Measurements from ENCODE around the gene PKD2L1. TPM values are rescaled to one million over a fixed set of nuclear protein-coding genes. Genes with fewer than 3 reads are reported as not detected.
A peak's percentile ranks its signal among the peaks of the same experiment; 100 is the strongest.

PKD2L1 gene
- total and polyA plus RNA-seq, 9 of the 15 experiments (the other 6 are each of a cell fraction or from before 2014, with no cell fraction given): not detected

DNA sequence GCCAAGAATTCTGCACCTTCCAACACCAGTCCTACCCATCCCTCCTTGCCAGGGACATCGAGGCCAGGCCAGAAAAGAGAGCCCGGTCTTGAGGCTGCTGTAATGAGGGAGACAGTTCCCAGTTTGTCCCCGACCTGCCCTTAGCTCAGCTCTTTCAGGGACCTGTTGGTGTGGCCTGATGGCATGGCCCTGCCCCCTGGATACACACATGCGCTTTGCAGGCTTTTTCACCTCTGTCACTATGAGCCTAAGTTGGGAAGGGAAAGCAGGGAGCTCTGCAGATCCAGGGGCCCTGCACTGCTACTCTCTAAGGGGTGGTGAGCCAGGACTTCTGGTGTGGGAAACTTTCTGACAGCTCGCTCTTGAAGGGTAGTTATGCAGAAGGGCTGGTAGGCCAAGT lies 19.1 kb upstream of the PKD2L1 start:
- DNase-seq (ENCODE audit: extremely low read depth in 1 of 4, low spot score in 3 of 4): no peak
- H3K9me1 ChIP-seq (ENCODE audit: control insufficient read depth, insufficient read depth, low read length): no peaks in the 10 kb centered on the region
- H3K4me1 ChIP-seq (replicated peaks in 1 of 2; ENCODE audit: control insufficient read depth in 2 of 2, insufficient read depth in 2 of 2, low read length in 2 of 2): peaks cover 23 to 43% of the 10 kb centered on the region in 2 experiments; a peak in 4 of 5 replicates
- peak overlapping the region; percentile 84 to 97 for H3K9ac ChIP-seq (ENCODE audit: insufficient read depth in 1 of 2, low read depth in 2 of 2, low read length in 2 of 2)
- H4K20me1 ChIP-seq (replicated peaks; ENCODE audit: control insufficient read depth, insufficient read depth, low read length): peaks cover 45% of the 10 kb centered on the region
- peaks cover 87% of the 10 kb centered on the region for H3K79me2 ChIP-seq (ENCODE audit: control insufficient read depth, insufficient read depth, low read length)
- intact Hi-C loops (cut with micrococcal nuclease) (loop anchor here (10.0 kb wide), 1 partner anchor 526 kb away; no protein-coding TSS in a partner anchor), in situ Hi-C loops (cut with MboI) (loop anchor here (25.0 kb wide), 1 partner anchor 538 kb away; no protein-coding TSS in a partner anchor)
- ChIA-PET CTCF (ENCODE audit: low intra/inter-chr PET ratio) (no interaction called here), POLR2A (interaction anchor here (1.3 to 4.2 kb wide), 5 partner anchors 10 to 22 kb away, joined by 3 to 19 read pairs (median 8); no protein-coding TSS in a partner anchor)
- no TSS peak for BruUV-seq (replicated peaks)
- H3K4me2 ChIP-seq (ENCODE audit: insufficient read depth, low read length): peak overlapping the region; percentile 87
- TF ChIP-seq ZNF140 (CRISPR knock-in tag; IDR thresholded peaks at IDR 0.05): no peak
- TF ChIP-seq NRF1 (conservative IDR thresholded peaks at IDR 0.05 in 1 of 2, IDR thresholded peaks at IDR 0.05 in 1 of 2): 0 out of 4 replicates have a peak, but pooled peaks have one; percentile 26 to 37
- WGBS (ENCODE audit: insufficient coverage, low coverage, missing lambda C conversion rate): 25% methylated on average over 5 of the region's 5 CpGs
- no peaks in the 10 kb centered on the region for H3K27me3 ChIP-seq (ENCODE audit: control insufficient read depth in 2 of 2, insufficient read depth in 2 of 2, low read length in 2 of 2)
- H3K4me3 ChIP-seq: peak overlapping the region; percentile 93
- ATAC-seq: no peak
- H3K9me3 ChIP-seq (replicated peaks; ENCODE audit: control insufficient read depth, insufficient read depth, low read depth, low read length): no peaks in the 10 kb centered on the region
- H3K27ac ChIP-seq (ENCODE audit: extremely low read depth, low read depth, low read length): no peak overlapping the region; the same call in 2 of the 3 replicates
- no peak for FAIRE-seq
- peaks cover 64% of the 10 kb centered on the region for H3K36me3 ChIP-seq (ENCODE audit: control insufficient read depth, insufficient read depth, low read length)
- no peak overlapping the region for H2AFZ ChIP-seq (ENCODE audit: low read depth, low read length)

GRCh38 chr10:100348389-100348927 lies 18.4 kb upstream of the PKD2L1 start:
- Histone ChIP-seq H3K4me2 (ENCODE audit: insufficient read depth, low read length) (peak overlapping the region; percentile 87), H3K79me2 (ENCODE audit: control insufficient read depth, insufficient read depth, low read length) (peaks cover 81% of the 10 kb centered on the region), H3K4me3 (peak overlapping the region; percentile 93), H3K9me3 (replicated peaks; ENCODE audit: control insufficient read depth, insufficient read depth, low read depth, low read length) (no peaks in the 10 kb centered on the region), H2AFZ (ENCODE audit: low read depth, low read length) (no peak overlapping the region), H3K9me1 (ENCODE audit: control insufficient read depth, insufficient read depth, low read length) (no peaks in the 10 kb centered on the region), H3K36me3 (ENCODE audit: control insufficient read depth, insufficient read depth, low read length) (peaks cover 58% of the 10 kb centered on the region), H3K4me1 (replicated peaks in 1 of 2; ENCODE audit: control insufficient read depth in 2 of 2, insufficient read depth in 2 of 2, low read length in 2 of 2) (peaks cover 23 to 39% of the 10 kb centered on the region in 2 experiments; a peak in 4 of 5 replicates), H3K27ac (ENCODE audit: extremely low read depth, low read depth, low read length) (peak overlapping the region; percentile 82; the same call in 2 of the 3 replicates), H3K27me3 (ENCODE audit: control insufficient read depth in 2 of 2, insufficient read depth in 2 of 2, low read length in 2 of 2) (no peaks in the 10 kb centered on the region), H4K20me1 (replicated peaks; ENCODE audit: control insufficient read depth, insufficient read depth, low read length) (peaks cover 39% of the 10 kb centered on the region), H3K9ac (ENCODE audit: insufficient read depth in 1 of 2, low read depth in 2 of 2, low read length in 2 of 2) (peak overlapping the region; percentile 84 to 97)
- ChIA-PET POLR2A (interaction anchor here (0.6 to 4.2 kb wide), 5 partner anchors 10 to 215 kb away, joined by 3 to 19 read pairs (median 7); no protein-coding TSS in a partner anchor), CTCF (ENCODE audit: low intra/inter-chr PET ratio) (no interaction called here)
- 2% methylated on average over 3 of the region's 3 CpGs for WGBS (ENCODE audit: insufficient coverage, low coverage, missing lambda C conversion rate)
- intact Hi-C loops (cut with micrococcal nuclease) (loop anchor here (10.0 kb wide), 1 partner anchor 526 kb away; no protein-coding TSS in a partner anchor), in situ Hi-C loops (cut with MboI) (loop anchor here (25.0 kb wide), 1 partner anchor 539 kb away; no protein-coding TSS in a partner anchor)
- DNase-seq (ENCODE audit: extremely low read depth in 1 of 4, low spot score in 3 of 4) (no peak), FAIRE-seq (no peak), ATAC-seq (no peak)
- BruUV-seq (replicated peaks): no TSS peak
- TF ChIP-seq KDM5B (IDR thresholded peaks at IDR 0.05; ENCODE audit: insufficient replicate concordance, low read depth, low read length): peak; percentile 16
- no peak for TF ChIP-seq MEIS2 (IDR thresholded peaks at IDR 0.05; ENCODE audit: partially characterized antibody)
- no peak for TF ChIP-seq CBX2 (IDR thresholded peaks at IDR 0.05; ENCODE audit: insufficient read depth, low read length, poor library complexity, severe bottlenecking)
